Measurements from ENCODE around the gene NECTIN1.

The NECTIN1 gene

DNA sequence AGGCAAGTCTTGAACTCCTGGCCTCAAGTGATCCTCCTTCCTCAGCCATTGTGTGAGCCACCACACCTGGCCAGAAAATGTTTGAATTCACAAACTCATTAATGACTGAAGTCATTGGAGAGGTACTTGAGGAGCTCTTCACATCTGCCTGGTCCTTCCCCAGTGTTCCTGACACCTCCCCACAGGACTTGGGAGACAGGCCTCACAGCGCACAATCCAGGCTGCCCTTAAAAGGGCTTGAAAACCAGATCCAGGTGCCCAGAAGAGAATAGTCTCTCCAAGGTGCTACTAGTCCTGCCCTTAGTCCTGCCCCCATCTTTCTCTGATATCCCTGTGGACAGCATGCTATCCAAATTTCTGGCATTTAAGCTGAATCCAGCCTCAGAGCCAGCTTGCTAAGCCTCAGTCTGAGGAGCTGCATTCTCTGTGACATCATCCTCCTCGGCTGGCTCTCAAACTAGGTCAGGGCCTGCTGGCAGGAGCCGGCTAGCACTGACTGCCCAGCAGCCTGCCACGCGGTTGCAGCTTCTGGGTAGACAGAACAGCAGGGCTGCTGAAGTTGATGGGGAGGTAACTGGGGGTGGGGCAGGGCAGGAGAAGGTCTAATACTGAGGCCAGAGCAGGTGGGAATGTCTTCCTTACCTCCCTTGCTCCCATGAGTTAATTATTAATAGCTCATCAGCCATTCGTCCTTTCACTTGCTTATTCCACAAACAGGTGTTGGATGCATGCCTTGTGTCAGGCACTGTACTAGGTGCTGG lies 35.3 kb upstream of the NECTIN1 start:
- in situ Hi-C loops (cut with HindIII; ENCODE audit: low pct_ligation_motif_present, low sequenced_read_pairs) = no loop called here
- Histone ChIP-seq H3K27ac (no peak overlapping the region), H3K4me3 (ENCODE audit: low read depth, low read length) (no peak overlapping the region), H3K36me3 (replicated peaks) (no peaks in the 10 kb centered on the region), H3K27me3 (replicated peaks) (no peaks in the 10 kb centered on the region)
- peak; percentile 18 for DNase-seq
- TF ChIP-seq, protein P1, sequence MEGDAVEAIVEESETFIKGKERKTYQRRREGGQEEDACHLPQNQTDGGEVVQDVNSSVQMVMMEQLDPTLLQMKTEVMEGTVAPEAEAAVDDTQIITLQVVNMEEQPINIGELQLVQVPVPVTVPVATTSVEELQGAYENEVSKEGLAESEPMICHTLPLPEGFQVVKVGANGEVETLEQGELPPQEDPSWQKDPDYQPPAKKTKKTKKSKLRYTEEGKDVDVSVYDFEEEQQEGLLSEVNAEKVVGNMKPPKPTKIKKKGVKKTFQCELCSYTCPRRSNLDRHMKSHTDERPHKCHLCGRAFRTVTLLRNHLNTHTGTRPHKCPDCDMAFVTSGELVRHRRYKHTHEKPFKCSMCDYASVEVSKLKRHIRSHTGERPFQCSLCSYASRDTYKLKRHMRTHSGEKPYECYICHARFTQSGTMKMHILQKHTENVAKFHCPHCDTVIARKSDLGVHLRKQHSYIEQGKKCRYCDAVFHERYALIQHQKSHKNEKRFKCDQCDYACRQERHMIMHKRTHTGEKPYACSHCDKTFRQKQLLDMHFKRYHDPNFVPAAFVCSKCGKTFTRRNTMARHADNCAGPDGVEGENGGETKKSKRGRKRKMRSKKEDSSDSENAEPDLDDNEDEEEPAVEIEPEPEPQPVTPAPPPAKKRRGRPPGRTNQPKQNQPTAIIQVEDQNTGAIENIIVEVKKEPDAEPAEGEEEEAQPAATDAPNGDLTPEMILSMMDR (IDR thresholded peaks at IDR 0.05; ENCODE audit: low read depth, low read length, missing control alignments) = no peak

DNA sequence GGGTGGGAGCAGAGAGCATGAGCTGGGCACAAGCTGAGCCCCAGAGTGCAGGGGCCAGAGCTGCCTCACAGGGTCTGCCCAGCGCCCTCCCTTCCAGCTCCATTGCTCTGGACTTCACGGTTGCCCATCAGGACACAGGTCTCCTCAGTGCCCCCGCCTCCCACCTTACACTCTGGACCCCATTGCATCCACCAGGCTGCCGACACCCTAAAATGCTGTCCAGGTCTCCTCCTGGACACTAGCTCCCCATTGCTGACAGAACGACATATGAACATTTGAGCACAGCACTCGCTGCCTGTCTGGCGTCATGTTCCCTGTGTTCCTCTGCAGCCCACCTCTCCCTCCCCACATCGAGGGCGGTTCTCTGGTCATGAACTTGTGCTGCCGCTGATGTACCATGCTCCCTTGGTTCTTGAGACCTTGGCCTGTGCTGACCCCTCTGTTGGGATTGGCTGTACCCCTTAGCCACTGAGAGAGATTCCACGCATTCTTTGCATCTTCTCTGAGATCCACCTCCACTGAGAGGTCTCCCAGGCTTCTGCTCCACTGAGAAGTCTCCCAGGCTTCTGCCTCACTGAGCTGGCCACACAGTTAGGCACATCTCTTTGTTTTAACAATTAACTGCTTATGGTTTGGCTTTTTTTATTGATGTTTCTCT lies 34.2 kb upstream of the NECTIN1 start:
- in situ Hi-C loops (cut with HindIII; ENCODE audit: low pct_ligation_motif_present, low sequenced_read_pairs) = no loop called here
- Histone ChIP-seq H3K27me3 (replicated peaks) (no peaks in the 10 kb centered on the region), H3K4me3 (ENCODE audit: low read depth, low read length) (no peak overlapping the region), H3K36me3 (replicated peaks) (no peaks in the 10 kb centered on the region), H3K27ac (no peak overlapping the region)
- no peak for DNase-seq
- TF ChIP-seq, protein P1 (IDR thresholded peaks at IDR 0.05; ENCODE audit: low read depth, low read length, missing control alignments) = no peak

DNA sequence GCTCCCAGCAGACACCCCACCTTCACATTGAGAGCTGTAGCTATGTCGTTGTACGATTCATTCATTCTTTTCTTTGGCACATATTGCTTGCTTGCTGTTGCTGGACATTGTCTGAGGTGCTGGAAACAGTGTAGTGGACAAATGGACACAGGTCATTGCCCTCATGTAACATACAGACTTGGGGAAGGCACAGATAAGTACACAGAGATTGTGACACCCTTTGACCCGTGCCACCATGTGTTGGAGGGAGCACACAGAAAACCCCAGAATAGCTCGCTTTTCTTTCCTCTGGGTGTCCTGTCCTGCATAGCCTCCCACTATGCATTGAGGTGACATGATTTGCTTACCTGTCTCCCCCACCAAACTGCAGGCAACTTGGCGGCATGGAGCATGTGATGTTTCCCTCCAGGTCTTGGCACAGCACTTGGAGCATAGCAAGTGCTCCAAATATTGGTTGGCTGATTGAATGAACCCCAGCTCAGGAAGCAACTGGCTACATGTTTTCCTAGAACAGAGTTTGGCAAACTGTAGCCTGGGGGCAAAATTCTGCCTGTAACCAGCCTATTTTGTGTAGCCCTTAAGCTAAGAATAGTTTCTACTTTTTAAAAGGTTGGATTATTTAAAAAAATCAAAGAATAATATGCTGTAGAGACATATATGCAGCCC lies 30.9 kb upstream of the NECTIN1 start:
- TF ChIP-seq, protein P1 (IDR thresholded peaks at IDR 0.05; ENCODE audit: low read depth, low read length, missing control alignments) = no peak
- in situ Hi-C loops (cut with HindIII; ENCODE audit: low pct_ligation_motif_present, low sequenced_read_pairs) = no loop called here
- Histone ChIP-seq H3K27me3 (replicated peaks) (peaks cover 5% of the 10 kb centered on the region), H3K36me3 (replicated peaks) (no peaks in the 10 kb centered on the region), H3K4me3 (ENCODE audit: low read depth, low read length) (no peak overlapping the region), H3K27ac (no peak overlapping the region)
- no peak for DNase-seq

DNA sequence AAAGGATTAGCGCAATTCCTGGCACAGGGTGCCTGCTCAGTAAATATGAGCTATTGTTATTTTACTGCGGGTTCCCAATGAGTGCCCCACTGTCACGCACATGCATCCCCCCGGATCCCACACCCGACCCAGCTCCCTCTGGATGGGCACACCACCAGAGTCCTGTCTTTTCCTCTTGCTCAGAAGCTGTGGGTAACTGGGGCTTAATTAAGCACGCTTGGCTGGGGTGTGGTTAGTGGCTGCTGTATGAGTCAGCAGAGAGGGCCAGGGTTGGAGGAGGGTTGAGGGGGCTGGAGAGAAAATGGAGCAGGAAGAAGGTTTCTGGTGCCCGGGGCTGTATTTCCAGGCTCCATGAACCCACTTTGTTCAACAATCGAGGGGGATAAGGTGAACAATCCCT lies 30.3 kb upstream of the NECTIN1 start:
- in situ Hi-C loops (cut with HindIII; ENCODE audit: low pct_ligation_motif_present, low sequenced_read_pairs) = no loop called here
- DNase-seq = peak; percentile 21
- Histone ChIP-seq H3K27me3 (replicated peaks) (peaks cover 5% of the 10 kb centered on the region), H3K4me3 (ENCODE audit: low read depth, low read length) (no peak overlapping the region), H3K36me3 (replicated peaks) (no peaks in the 10 kb centered on the region), H3K27ac (no peak overlapping the region)
- TF ChIP-seq, protein P1 (IDR thresholded peaks at IDR 0.05; ENCODE audit: low read depth, low read length, missing control alignments) = no peak

DNA sequence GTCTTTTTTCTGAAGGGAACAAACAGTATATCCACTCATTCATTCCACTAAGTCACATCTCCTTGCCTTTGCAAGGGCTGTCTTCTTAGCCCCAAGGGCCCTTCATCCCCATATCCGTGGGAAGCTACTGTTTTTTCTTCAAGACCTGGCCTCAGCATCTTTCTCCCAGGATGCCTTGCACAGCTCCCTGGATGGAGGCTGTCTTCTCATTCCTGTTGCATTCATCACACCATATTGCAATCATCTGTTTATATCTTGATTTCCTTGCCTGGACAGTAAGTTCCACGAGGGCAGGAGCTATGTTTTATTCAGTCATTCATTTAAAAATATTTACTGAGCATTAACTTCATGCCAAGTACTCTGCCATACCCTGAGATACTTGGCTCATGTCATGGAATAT lies 29.3 kb upstream of the NECTIN1 start:
- Histone ChIP-seq H3K36me3 (replicated peaks) (no peaks in the 10 kb centered on the region), H3K27me3 (replicated peaks) (peaks cover 7% of the 10 kb centered on the region), H3K27ac (no peak overlapping the region), H3K4me3 (ENCODE audit: low read depth, low read length) (no peak overlapping the region)
- TF ChIP-seq, protein P1 (IDR thresholded peaks at IDR 0.05; ENCODE audit: low read depth, low read length, missing control alignments) = no peak
- peak; percentile 35 for DNase-seq
- in situ Hi-C loops (cut with HindIII; ENCODE audit: low pct_ligation_motif_present, low sequenced_read_pairs) = no loop called here

Measured in brain microvascular endothelial cell (primary cell).